HS-5 (cell line): ENCODE measurements around the gene ELL.

Experiments used
- DNase-seq: peaks from one replicate; pipeline ENCODE4 v3.0.0-alpha.2; 2012; ENCODE audit warnings: low read depth

Gene ELL

GRCh38 chr19:18488838-18489626, 32.8 kb downstream of the ELL start:
- no peak for DNase-seq

GRCh38 chr19:18488403-18488723, 33.5 kb downstream of the ELL start:
- DNase-seq = no peak

GRCh38 chr19:18487576-18488402, 34.1 kb downstream of the ELL start:
- DNase-seq = no peak

GRCh38 chr19:18486746-18487145, 35.1 kb downstream of the ELL start:
- DNase-seq = no peak

GRCh38 chr19:18484992-18485391, 36.9 kb downstream of the ELL start:
- no peak for DNase-seq

GRCh38 chr19:18483119-18483890, 38.6 kb downstream of the ELL start:
- DNase-seq = no peak

- DNase-seq = no peak
These were observed 40.2 kb downstream of the ELL start for GRCh38 chr19:18481505-18482222.

- DNase-seq = peak; percentile 36
These were observed 41.7 kb downstream of the ELL start for GRCh38 chr19:18480006-18480691.

- DNase-seq = peak; percentile 81
These were observed 43.1 kb downstream of the ELL start for GRCh38 chr19:18478545-18479311.

- DNase-seq = no peak
These were observed 43.9 kb downstream of the ELL start for GRCh38 chr19:18477974-18478373.

GRCh38 chr19:18477042-18477779, 44.7 kb downstream of the ELL start:
- no peak for DNase-seq

GRCh38 chr19:18476507-18477041, 45.3 kb downstream of the ELL start:
- no peak for DNase-seq

- DNase-seq = no peak
These were observed 46.0 kb downstream of the ELL start for GRCh38 chr19:18475762-18476331.

GRCh38 chr19:18475004-18475453, 46.8 kb downstream of the ELL start:
- no peak for DNase-seq

- no peak for DNase-seq
These were observed 47.4 kb downstream of the ELL start for GRCh38 chr19:18474366-18474887.

GRCh38 chr19:18473706-18474087, 48.2 kb downstream of the ELL start:
- DNase-seq = no peak

GRCh38 chr19:18473003-18473705, 48.7 kb downstream of the ELL start:
- DNase-seq = no peak

- no peak for DNase-seq
These were observed 51.1 kb downstream of the ELL start for GRCh38 chr19:18470787-18471186.
